ENCODE results near the gene TMEM168.

- TF ChIP-seq EZH2 (IDR thresholded peaks at IDR 0.05) (no peak), CTCF (IDR thresholded peaks at IDR 0.05) (no peak)
These were observed 9.4 kb upstream of the TMEM168 start for GRCh38 chr7:112799448-112800120.
